GM21576 (cell line): Measurements from ENCODE around the gene PIGU.

Experiments used
- ATAC-seq: cut with Tn5 transposase; IDR thresholded peaks from one replicate; pipeline ENCODE4 v1.9.1; 2021; ENCODE audit warnings: mild to moderate bottlenecking, moderate library complexity; ENCODE audit not compliant: unreplicated experiment

The PIGU gene

GRCh38 chr20:34560141-34560523 lies 116.8 kb downstream of the PIGU start:
- no peak for ATAC-seq

- ATAC-seq, result no peak
These were observed 117.4 kb downstream of the PIGU start for GRCh38 chr20:34559311-34560140.

- peak; percentile 46 for ATAC-seq
These were observed 118.3 kb downstream of the PIGU start, which contains the start of gene MAP1LC3A for GRCh38 chr20:34558320-34559218. Gene MAP1LC3A (plus strand): TSS chr20:34558718. CDS start chr20:34558869, 151 bp downstream.

GRCh38 chr20:34557936-34558319 lies 119.0 kb downstream of the PIGU start:
- ATAC-seq, result no peak

GRCh38 chr20:34553366-34553867 lies 123.5 kb downstream of the PIGU start:
- ATAC-seq, result no peak

GRCh38 chr20:34552569-34552968 lies 124.3 kb downstream of the PIGU start:
- ATAC-seq, result no peak

GRCh38 chr20:34549929-34550305 lies 127.0 kb downstream of the PIGU start:
- no peak for ATAC-seq

- ATAC-seq, result no peak
These were observed 127.5 kb downstream of the PIGU start for GRCh38 chr20:34549291-34549928.

GRCh38 chr20:34547844-34548613 lies 128.9 kb downstream of the PIGU start:
- no peak for ATAC-seq

- ATAC-seq, result no peak
These were observed 130.1 kb downstream of the PIGU start for GRCh38 chr20:34546751-34547181.

GRCh38 chr20:34544109-34544796 lies 132.6 kb downstream of the PIGU start:
- no peak for ATAC-seq

GRCh38 chr20:34543463-34544056 lies 133.3 kb downstream of the PIGU start:
- ATAC-seq, result no peak

- ATAC-seq, result no peak
These were observed 134.5 kb downstream of the PIGU start for GRCh38 chr20:34542439-34542838.

- ATAC-seq, result no peak
These were observed 135.0 kb downstream of the PIGU start for GRCh38 chr20:34541917-34542316.

- ATAC-seq, result no peak
These were observed 135.5 kb downstream of the PIGU start for GRCh38 chr20:34541264-34541901.

GRCh38 chr20:34540596-34541263 lies 136.2 kb downstream of the PIGU start:
- ATAC-seq, result no peak

- ATAC-seq, result no peak
These were observed 137.1 kb downstream of the PIGU start for GRCh38 chr20:34539756-34540155.

- no peak for ATAC-seq
These were observed 138.2 kb downstream of the PIGU start for GRCh38 chr20:34538671-34539123.
